RCC 7860 (cell line): Measurements from ENCODE around the gene IQCM.

Source experiments
- DNase-seq: peaks from one replicate; pipeline ENCODE4 v3.0.0-alpha.2; 2015; ENCODE audit warnings: low spot score
- FAIRE-seq: peaks from 2 replicates; lab custom pipeline; 2012; peaks lifted over from hg19 to GRCh38; lab: Jason Lieb, UNC

IQCM gene, protein sequence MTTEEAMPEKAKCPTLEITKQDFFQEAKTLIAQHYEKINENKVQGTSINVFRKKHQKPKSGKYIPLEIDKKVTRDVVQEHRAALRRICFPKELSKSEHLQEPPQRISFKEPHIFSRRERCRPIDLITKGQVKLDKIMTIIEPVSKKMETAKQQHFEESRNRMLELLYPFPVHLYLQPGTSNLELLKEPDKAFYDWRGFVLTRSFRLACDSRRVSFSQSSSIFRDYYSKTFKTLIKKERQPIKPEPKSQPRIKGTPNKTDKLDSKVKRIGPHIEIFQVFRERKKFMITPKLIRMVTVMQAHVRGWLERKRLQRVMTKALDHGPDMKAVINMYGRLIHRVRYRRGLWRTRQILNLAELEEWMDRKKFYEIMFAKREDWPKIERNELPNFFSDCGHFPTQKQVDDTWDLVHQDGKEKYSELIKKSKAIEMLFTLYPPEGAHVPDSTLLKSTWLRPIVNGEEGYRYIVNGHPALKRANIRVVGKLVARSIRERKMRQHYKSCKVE

DNA sequence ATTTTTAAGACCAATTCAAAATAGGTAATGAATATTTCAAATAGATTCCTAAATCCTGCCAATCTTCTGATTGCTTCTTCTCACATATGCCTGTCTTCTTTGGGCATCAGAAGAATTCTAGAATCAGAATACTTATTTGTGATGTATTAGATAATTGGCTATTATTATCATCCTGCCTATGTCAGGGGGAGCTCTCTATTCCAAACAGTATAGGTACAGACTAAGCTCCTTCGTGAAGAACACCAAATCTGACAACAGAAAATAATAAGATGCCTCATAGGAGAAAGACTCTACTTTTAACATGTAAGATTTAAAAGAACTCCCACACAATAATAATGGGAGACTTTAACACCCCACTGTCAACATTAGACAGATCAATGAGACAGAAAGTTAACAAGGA lies at the start of gene IQCM:
Gene IQCM (minus strand): TSS at position 101 of the 400 bp plus-strand sequence. CDS start 73,152 bp downstream, outside the sequence.
- no peak for FAIRE-seq
- no peak for DNase-seq

DNA sequence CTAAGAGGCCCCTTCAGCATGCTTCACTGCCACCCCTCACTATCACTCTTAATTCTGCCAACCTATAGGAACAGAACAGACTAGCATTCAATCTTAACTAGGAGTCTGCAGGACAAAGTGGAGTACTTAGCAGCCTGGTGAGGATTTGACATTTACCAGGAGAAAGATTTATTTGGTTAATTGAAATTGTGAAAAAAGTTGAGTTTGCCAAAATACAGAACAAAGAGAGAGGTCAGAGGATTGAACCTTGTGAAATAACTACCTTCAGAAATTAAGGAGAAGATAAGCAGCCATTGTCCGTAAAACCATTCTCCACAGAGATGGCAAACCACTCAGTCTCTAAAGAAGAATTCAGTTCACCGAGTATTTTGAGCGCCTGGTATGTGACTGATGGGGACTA lies 41.8 kb upstream of the IQCM start:
- DNase-seq (no peak), FAIRE-seq (no peak)

DNA sequence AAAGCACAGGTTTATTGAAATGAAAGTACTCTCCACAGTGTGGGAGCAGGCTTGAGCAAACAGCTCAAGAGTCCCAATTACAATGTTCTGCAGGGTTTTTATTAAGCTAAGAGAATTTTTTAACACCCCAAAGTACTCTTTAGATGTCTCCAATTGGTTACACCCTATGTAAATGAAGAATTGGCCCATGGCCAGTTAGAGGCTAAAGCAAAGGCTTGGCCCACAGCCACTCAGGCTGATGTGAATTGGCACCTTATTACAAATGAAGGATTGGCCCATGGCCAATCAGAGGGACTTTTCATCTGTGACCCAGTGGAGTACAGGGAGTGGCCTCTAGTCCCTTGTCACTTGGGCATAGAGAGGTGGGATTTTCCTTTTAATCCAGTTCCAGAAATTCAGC lies 30.1 kb upstream of the IQCM start:
- no peak for FAIRE-seq

DNA sequence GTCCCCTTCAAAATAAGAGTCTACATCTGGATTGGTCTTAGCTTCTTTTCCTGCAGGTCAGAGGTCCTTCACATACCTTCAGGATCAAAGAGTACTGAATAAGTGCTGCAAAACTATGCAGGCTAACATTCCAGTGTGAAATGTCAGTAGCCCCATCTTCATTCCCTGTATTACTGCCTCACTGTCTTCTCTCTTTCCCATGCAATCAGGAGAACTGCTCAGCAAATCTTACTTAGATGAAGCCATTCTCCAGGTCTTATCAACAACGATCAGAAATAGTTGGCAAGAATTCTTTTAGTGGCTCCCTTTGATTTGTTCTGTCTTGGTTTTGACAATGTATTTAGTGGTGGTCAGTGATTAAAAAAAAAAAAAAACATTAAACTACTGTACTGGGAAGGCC lies 26.0 kb upstream of the IQCM start:
- DNase-seq = no peak
- FAIRE-seq = no peak

More for the DNA sequence above, 30.1 kb upstream of the IQCM start:
- no peak for DNase-seq

DNA sequence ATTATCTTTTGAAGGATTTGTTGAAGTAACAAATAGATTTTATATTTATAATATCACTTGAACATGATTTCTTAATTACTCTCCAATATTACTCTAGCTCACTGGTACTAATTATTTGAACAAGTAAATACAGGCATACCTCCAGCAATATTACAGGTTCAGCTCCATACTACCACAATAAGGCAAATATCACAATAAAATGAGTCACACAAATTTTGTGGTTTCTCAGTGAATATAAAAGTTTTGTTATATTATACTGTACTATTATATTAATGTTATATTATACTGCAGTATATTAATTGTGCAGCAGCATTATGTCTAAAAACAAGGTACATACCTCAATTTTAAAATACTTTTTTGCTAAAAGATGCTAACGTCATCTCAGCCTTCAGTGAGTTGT lies 22.4 kb upstream of the IQCM start:
- DNase-seq (no peak), FAIRE-seq (no peak)

DNA sequence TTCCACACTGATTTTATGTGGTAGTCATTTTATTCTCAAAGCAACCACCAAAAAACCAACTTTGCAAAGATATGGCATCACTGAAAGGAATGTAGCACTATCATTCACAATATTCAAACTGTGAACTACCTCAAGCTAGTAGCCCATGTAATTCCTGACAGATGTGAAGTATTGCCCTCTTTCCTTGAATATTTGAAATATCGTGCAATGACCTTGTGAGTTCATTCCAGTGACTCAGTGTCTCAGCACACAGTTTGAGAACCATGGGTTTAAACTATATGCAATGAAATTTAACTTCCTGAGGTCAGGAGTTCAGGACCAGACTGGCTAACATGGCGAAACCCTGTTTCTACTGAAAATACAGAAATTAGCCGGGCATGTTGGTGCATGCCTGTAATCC lies 20.9 kb upstream of the IQCM start:
- no peak for FAIRE-seq

DNA sequence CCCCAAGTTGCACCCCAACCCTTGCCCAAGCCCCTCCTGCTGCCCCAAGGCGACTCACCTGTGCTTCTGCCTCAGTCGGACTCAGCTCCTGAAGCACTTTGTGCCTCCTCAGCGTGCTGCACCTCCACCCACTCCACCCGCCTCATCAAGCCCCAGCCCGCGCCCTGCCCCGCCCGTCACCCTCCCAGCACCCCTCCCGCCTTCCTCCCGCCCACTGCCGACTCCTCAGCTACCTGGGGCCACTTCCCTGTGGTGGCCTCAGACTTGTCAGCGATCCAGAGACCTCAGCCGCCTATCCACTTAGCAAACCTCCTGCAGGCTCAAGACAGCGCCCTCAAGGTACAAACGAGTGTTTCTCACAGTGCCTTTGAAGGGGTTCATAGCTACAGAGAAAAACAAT lies 19.6 kb upstream of the IQCM start:
- no peak for FAIRE-seq

More for the DNA sequence above, 20.9 kb upstream of the IQCM start:
- no peak for DNase-seq

DNA sequence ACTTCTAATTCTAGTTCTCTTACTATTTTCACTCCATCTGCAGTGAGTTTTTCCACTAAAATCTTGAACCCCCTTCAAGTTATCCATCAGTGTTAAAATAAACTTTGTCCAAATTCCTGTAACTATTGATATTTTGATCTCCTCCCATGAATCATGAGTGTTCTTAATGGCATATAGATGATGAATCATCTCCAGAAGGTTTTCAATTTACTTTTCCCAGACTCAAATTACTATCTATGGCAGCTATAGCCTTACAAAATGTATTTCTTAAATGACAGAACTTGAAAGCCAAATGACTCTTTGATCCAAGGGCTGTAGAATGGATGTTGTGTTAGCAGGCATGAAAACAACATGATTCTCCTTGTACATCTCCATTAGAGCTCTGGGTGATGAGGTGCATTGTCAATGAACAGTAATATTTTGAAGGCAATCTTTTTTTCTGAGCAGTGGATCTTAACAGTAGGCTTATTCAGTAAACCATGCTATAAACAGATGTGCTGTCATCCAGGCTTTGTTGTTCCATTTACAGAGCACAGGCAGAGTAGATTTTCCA lies 16.1 kb upstream of the IQCM start:
- FAIRE-seq (no peak), DNase-seq (no peak)

More for the DNA sequence above, 19.6 kb upstream of the IQCM start:
- no peak for DNase-seq

DNA sequence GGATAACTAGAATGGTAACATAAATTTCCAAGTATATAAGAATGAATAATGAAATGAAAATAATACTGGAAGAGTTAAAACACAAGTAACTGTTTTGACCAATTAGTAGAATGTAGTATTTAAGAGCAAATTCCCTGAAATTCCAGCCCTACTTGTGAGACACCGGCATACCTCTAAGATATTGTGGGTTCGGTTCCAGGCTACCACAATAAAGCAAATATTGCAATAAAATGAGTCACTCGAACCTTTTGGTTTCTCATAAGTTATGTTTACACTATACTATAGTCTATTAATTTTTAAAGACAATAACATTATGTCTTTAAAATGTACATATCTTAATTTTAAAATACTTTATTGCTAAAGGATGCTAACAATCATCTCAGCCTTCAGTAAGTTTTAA lies 15.2 kb upstream of the IQCM start:
- DNase-seq (no peak), FAIRE-seq (no peak)

DNA sequence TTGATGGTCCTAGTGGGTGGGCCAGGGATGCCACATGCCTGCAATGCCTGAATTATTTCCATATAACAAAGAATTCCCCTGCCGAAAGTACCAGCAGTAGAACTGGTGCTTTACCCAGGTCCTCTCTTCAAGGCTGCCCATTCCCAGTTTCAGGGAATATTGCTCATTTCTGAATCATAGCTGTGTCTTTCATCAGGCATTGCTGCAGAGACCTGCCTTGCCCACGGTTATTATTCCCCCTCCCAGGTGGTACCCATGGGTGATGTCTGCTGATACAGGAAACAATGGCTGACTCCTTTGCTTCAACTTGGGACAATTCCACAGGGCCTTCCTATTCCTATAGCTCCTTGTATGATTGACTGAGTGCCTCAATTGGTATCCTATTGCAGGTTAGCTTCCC lies 9.7 kb upstream of the IQCM start:
- peak; percentile 7 for DNase-seq
- no peak for FAIRE-seq

DNA sequence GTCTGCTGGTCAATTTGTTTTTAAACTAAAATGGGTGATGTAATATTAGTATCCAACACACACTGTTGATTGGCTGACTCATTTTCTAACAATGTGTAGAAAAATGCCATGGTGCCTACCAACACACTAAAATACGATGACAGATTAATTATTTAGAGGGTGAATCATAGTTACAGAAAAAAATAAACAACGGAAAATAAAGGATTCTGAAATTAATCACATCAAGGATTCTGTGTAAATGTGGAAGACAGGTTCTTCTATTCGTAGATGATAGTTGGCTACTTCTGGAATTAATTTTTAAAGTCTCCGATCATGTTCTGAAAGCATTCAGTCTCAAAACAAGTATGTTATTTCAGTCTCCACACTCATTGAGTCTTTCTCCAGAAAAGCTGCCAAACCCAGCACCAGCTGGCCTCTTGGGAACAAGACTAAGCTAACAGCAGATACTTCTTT lies 8.2 kb upstream of the IQCM start:
- no peak for FAIRE-seq
- peak; percentile 62 for DNase-seq

DNA sequence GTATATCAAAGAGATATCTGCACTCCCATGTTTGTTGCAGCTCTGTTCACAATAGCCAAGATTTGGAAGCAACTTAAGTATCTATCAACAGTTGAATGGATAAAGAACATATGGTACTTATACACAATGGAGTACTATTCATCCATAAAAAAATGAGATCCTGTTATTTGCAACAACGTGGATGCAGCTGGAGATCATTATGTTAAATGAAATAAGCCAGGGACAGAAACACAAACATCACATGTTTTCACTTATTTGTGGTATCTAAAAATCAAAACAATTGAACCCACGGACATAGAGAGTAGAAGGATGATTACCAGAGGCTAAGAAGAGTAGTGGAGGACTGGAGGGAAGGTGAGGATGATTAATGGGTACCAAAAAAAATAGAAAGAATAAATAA lies 14.2 kb downstream of the IQCM start:
- no peak for DNase-seq
- FAIRE-seq = no peak

DNA sequence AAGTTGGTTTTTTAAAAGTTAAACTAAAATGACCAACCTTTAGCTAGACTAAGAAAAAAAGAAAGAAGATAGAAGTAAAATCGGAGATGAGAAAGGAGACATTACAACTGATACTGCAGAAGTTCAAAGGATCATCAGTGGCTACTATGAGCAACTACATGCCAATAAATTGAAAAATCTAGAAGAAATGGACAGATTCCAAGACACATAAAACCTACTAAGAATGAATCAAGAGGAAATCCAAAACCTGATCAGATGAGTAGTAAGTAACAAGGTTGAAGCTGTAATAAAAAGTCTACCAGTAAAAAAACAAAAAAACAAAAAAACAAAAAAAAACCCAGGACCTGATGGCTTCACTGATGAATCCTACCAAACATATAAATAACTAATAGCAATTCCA lies 16.1 kb downstream of the IQCM start:
- DNase-seq (no peak), FAIRE-seq (no peak)

DNA sequence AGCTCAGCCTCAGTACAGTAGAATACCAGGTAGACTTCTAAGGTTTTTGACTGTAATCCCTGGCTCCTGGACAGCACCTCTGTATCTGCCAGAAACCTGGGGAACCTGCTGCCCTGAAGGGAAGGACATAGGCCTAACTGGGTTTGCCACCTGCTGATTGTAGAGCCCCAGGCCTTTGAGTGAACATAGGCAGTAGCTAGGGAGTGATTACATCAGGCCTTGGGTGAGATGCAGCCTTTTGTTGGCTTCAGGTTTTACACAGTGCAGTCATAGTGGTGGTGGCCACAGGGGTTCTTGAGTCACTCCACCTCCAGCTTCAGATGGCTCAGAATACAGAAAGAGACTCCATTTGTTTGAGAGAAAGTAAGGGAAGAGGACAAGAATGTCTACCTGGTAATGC lies 19.3 kb downstream of the IQCM start:
- FAIRE-seq = no peak
- no peak for DNase-seq

DNA sequence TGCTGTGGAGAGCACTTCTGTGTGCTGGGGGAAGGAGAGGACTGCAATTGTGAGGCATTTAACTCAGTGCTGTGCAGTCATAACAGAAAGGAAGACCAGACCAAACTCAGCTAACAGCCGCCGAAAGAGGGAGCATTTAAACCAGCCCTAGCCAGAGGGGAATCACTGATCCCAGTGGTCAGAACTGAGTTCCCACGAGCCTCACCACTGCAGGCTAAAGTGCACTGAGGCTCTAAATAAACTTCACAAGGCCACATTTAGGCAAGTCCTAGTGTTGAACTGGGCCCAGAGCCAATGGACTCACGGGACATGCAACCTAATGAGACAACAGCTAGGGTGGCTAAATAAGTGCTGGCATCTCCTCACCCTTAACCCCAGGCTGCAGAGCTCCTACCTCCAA lies 20.4 kb downstream of the IQCM start:
- DNase-seq (no peak), FAIRE-seq (no peak)

DNA sequence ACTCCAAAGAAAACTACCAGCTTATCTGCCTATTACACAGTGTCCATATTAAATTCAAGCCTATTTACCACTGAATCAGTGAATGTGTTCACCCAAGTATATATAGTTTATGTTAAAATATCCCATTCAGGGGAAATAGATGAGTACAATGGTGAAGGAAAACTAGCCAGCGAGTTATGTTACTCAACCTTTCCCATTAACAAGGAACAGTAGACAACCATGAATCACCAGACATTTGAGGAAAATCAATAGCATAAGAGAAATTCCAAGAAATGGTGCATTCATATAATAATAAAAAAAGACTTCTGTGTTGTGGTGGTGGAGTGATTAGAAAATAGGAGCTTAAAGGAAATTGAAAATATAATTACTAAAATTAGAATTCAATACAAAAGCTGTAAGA lies 21.3 kb downstream of the IQCM start:
- FAIRE-seq = no peak

DNA sequence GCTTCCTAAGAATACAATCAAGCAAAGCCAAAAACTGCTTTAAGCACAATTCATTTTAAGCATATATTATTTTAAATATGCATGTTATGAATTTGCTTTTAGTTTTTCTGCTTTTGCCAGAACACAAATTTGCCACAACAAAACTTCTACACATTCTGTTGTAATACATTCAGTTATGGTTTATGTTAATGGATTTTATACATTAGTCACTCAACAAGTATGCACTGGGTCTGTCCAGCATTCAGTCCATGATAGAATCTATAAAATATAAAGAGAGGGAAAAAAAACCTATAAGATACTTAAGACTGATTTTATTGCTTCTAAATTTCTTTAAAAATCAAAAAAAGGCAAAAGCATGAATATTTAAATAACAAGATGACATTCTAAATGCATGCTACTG lies 22.2 kb downstream of the IQCM start:
- DNase-seq (no peak), FAIRE-seq (no peak)

More for the DNA sequence above, 21.3 kb downstream of the IQCM start:
- no peak for DNase-seq

DNA sequence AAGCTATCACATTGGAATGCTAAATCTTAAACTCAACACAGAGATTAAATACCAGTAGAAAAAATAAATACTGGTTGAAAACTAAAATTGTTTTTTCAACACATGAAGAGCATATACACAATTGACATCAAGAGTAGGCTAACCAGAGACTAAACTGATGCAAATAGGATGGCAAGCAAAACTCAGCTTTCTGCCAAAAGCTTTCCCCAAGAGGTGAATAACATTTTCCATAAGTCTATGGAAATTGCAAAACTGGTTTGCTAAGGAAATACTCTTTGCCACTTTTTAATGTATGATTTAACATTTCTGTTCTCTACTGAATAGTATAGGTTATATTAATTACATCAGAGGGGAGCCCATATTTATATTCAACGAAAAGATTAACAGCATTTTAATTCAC lies 23.8 kb downstream of the IQCM start:
- DNase-seq (no peak), FAIRE-seq (no peak)

DNA sequence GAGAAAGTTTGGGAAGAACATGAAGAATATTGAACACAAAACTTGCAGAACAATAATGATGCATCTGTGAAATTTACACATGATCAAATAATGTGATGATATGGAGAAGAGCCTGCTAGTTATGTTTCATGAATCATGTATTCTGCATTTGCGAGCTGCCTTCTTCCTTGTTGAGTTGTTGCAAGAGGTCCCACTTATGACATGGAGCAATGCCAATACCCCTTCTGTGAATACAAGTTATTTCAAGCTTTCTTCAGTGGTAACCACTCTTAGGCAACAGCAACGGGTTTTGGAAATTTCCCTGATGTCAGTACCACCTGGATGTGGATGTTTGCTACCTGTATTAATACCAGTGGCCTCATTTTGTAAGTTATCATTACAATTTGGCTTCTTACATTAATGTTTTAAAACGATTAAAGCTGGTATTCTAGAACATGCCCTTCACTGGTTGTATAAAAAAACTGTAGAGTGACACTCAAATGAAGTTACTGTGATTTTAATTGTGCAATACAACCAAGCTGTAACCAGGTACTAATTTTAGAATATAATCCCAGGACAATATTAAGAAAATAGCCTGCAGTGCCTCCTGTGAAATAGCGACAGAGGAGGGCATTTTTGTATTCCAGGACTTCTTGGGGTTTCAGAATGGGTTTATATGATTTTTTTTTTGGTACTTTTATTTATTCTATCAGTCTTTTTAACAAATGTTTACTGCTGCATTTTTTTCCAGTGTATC lies 25.3 kb downstream of the IQCM start:
- no peak for FAIRE-seq
- DNase-seq = no peak

DNA sequence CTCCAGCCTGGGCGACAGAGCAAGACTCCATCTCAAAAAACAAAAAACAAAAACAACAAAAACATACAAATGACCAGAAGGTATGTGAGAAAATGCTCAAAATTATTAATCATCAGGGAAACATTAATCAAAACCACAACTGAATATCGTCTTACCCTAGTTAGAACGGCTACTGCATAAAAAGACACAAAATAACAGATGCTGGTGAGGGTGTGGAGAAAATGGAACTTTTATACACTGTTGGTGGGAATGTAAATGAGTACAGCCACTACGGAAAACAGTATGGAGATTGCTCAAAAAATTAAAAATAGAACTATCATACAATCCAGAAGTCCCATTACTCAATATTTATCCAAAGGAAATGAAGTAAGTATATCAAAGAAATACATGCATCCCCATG lies 27.3 kb downstream of the IQCM start:
- FAIRE-seq (no peak), DNase-seq (no peak)

DNA sequence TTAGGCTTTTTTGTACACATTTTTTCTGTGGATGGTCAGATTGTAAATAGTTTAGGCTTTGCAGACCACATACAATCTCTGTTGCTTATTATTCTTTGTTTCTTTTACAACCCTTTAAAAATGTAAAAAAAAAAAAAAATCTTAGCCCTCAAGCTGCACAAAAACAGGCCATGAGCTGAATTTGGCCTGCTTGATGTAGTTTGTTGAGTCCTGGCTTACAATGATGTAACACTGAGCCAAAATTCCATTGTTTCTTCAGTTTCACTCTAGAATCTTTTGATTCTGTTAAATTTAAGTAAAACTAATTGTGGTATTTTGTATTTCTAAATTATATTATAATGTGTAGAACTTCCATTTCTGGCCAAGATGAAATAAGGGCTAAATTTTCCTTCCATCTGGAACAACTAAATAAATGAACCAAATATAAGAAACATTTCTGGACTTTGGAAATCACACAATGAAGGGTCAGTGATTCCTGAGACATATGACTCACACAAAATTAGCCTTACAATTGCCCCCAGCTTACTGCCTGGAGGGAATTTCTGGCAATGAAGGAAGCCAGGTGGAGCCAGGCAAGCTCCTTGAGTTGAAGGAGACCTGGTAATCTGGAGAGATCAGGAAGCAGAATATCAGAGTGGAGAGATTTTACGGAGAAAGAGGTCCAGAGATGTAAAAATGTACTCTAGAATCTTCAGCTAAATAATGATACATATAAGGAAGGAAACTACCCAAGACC lies 29.8 kb downstream of the IQCM start:
- FAIRE-seq = no peak
- no peak for DNase-seq
